Measurements from ENCODE around the gene BTBD16.

DNA sequence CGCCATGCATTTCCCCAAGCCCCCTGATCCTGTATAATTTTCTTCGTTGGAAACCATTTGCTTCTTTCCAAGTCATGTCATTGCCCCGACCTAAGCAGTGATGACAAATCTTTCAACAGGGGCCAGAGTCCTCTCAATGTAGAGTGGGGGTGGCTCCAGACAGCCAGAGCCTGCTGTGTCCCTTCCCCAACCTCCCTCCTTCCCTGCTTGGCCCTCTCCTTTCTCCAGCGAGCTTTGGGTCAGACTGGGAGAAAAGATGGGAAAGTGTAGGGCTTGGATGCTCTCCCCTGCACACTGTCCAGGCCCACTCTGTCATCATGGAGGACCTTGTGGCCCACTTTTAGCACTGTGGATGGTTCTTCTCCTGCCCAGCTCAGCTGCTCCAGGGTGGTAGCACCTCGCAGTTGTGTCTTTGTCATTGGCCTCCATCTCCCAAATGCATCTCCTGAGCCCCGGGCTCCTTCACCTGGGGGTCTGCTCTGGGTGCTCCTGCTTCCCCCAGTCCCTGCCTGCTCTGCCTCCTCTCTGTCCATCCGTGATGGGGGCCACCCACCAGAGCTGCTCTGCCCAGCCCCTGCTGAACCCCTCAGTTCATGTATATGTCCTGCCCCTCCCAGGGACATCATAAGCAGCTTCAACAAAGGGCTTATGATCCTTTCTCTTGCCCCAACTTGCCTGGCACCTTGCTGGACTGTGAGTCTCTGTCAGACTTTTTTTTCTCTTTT lies 37.5 kb downstream of the BTBD16 start:
- TF ChIP-seq, protein P1, sequence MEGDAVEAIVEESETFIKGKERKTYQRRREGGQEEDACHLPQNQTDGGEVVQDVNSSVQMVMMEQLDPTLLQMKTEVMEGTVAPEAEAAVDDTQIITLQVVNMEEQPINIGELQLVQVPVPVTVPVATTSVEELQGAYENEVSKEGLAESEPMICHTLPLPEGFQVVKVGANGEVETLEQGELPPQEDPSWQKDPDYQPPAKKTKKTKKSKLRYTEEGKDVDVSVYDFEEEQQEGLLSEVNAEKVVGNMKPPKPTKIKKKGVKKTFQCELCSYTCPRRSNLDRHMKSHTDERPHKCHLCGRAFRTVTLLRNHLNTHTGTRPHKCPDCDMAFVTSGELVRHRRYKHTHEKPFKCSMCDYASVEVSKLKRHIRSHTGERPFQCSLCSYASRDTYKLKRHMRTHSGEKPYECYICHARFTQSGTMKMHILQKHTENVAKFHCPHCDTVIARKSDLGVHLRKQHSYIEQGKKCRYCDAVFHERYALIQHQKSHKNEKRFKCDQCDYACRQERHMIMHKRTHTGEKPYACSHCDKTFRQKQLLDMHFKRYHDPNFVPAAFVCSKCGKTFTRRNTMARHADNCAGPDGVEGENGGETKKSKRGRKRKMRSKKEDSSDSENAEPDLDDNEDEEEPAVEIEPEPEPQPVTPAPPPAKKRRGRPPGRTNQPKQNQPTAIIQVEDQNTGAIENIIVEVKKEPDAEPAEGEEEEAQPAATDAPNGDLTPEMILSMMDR (IDR thresholded peaks at IDR 0.05), result no peak
- no peak for TF ChIP-seq ZFX (IDR thresholded peaks at IDR 0.05; ENCODE audit: borderline replicate concordance)
